HG02571 (cell line): ENCODE data around the gene CASZ1.

ENCODE experiments used
- ATAC-seq: cut with Tn5 transposase; IDR thresholded peaks from one replicate; pipeline ENCODE4 v1.9.1; 2021; ENCODE audit warnings: mild to moderate bottlenecking, moderate library complexity; ENCODE audit not compliant: unreplicated experiment

The CASZ1 gene

GRCh38 chr1:10796029-10796944 is at the start of gene CASZ1:
Gene CASZ1 (minus strand): TSS chr1:10796646. CDS start chr1:10693889, 102,757 bp downstream.
- ATAC-seq = no peak

DNA sequence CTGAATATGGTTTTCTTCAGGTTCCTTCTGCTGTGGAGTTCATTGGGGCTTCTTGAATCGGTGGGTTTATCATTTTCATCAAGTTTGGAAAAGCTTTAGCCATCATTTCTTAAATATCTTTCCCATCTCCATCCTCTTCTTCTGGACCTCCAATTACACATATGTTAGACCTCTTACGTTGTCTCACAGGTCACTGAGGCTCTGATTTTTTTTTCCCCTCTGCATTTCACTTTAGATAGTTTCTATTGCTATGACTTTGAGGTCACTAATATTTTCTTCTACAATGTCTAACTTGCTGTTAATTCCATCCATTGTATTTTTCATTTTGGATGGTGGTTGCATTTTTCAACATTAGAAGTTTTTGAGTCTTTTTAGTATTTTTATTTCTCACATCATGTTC is 47.3 kb upstream of the CASZ1 start:
- no peak for ATAC-seq

DNA sequence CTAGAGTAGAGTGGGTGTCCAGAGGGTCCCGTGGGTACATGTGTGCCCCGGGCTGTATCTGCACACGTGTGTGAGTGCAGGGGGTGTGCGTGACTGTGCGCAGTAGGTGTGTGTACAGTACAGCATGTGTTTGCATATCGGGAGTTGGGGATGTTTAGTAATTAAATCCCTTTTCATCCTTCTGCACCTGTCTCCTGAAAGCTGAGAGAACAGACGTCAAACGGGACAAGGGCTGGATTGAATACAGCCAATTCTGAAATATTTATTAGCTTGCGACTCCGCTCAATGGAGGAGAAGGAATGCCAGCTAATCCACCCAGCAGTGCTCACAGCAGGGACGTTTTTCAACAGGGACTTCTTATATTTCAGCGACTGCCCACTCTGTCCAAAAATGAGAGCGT is 44.7 kb upstream of the CASZ1 start:
- ATAC-seq = no peak

DNA sequence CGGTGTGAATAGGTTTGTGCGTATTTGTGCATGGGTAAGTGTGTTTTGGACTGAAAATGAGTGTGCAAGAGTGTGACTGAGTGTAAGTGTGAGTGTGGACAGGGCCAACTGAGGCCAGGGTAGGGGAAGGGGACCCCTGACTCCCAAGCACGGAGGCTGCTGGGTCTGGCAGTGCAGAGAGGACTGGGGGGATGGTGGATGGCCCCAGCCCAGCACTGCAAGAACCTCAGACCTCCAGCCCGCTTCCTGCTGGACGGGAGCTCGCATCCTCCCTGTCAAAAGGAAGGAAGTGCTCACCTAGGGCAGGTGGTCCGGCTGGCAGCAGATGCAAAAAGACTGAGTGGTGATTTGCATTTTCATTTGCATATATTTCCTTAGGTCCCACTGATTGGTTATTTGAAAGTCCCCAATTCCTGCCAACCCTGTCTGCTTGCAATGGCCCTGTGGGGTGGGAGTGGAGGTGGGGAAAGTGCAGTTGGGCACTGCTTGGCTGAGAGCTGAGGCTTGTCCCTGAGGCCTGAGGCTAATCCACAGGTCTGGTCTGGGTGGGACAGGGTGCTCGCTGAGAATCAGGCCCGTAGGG is 42.8 kb upstream of the CASZ1 start:
- no peak for ATAC-seq

GRCh38 chr1:10838541-10838940 is 42.1 kb upstream of the CASZ1 start:
- no peak for ATAC-seq

DNA sequence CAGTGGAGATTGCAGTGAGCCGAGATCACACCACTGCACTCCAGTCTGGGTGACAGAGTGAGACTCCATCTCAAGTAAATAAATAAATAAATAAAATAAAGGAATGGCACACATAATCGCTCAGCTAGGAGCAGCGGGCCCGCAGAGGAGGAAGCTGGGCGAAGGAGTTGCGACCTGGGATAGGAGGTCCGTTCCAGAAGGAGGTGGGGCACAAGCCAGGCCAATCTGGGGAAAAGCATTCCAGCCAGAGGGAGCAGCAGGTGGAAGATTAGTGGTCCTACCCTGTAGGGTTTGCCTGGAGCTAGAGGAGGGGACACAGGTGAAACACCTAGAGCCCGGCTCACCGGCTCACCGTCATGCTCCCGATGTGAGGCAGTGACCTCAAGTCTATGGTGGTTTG is 40.3 kb upstream of the CASZ1 start:
- no peak for ATAC-seq

- ATAC-seq = no peak
These were observed 39.5 kb upstream of the CASZ1 start for GRCh38 chr1:10835822-10836421.

DNA sequence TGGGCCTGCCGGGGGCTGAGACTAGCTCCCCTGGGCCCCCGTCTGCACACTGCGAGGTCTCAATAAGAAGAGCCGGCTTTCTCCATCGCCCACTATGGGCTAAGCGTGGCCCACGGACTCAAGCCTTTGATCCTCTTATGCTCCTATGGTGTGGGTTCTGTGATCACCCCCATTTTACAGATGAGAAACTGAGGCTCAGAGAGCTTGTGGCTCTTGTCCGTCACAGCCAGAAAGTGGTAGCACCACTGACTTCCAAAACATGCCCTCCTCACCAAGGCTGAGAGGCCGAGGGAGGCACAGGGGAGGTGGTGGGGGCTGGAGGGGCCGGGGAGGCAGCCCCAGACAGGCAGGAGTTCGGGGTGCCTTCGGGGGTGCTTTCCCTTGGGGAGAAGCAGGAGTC is 39.0 kb upstream of the CASZ1 start:
- ATAC-seq = no peak

GRCh38 chr1:10834770-10835412 is 38.4 kb upstream of the CASZ1 start:
- no peak for ATAC-seq

GRCh38 chr1:10833630-10834557 is 37.4 kb upstream of the CASZ1 start:
- ATAC-seq = no peak

GRCh38 chr1:10832703-10833102 is 36.3 kb upstream of the CASZ1 start:
- ATAC-seq = no peak

DNA sequence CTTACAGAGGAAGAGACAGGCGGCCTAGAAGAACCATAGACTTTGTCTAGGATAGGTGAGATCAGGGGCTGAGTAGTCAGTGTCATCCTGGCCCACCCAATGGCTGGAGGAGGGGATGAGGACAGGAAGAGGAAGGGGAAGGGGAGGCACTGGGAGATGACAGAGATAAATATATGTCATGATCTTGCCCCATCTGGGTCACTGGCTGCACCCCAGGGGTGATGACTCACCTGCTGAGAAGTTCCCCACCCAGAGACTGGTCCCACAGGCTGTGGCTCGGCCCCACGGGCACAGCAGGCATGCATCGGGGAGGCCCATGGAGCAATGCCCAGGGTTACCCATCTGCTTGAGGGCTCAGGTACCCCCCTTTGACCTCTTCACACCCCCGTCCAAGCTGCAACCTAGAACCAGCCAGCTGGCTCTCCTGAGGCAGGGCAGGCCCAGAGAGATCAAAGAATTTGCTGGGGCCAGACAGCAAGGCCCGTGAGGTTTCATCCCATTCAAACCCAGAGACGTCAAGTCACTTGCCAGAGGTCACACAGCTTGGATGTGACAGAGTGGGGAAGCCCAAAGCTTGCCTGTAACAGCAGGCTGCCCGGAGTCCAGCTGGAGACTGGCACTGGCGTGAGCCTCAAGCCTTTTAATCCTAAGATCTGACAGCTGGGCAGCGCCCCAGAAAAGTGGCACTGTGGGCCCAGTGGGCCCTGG is 34.7 kb upstream of the CASZ1 start:
- ATAC-seq = no peak

- ATAC-seq = no peak
These were observed 33.6 kb upstream of the CASZ1 start for GRCh38 chr1:10829965-10830515.

- no peak for ATAC-seq
These were observed 32.8 kb upstream of the CASZ1 start for GRCh38 chr1:10829067-10829818.

GRCh38 chr1:10827377-10828333 is 31.2 kb upstream of the CASZ1 start:
- no peak for ATAC-seq

GRCh38 chr1:10825592-10825991 is 29.1 kb upstream of the CASZ1 start:
- ATAC-seq = no peak

DNA sequence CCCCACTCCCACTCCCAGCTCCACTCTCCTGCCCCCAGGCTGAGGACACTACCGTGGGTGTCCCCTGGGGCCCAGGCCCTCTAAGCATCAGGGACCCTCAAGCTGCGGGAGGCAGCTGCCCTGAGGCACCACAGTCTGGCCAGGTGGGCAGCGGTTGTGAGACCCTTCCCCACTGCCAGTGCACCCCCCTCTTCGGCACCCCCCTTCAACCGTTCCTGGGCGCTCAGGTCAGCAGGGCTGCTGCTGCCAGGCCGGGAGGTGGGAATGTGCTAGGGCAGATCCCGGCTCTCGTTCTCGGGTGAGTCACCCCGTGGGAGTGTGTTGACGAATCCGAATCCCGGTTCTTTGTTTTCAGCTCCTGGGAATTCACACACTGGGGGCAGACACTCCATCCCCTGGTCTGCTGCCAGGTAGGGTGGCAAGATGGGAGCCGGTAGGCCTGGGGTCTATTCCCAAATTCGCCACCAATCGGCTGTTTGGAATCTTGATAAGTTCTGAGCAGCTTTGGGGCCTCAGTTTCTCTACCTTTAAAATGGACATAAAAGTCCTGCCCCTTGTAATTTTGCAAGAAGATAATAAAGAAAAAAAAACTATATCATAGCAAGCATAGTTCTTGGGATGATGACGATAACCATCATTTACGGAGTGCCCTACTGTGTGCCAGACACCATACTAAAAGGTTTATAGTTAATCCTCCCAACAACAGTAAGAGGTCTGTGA is 28.5 kb upstream of the CASZ1 start:
- no peak for ATAC-seq
